OCI-LY1 (cell line): ENCODE data around the gene PARL.

ENCODE experiments used
- EZH2 ChIP-seq: fragments of 200-600 bp; sonication (generic), shearing (Covaris generic); IDR thresholded peaks from 2 replicates; pipeline ENCODE4 v1.8.0; 2017; ENCODE audit warnings: borderline replicate concordance, mixed run types, mild to moderate bottlenecking, antibody characterized with exemption, low read length, moderate library complexity, mixed read lengths
- TF ChIP-seq, protein P1 (sequence below): fragments of 200-600 bp; sonication (generic), shearing (Covaris generic); IDR thresholded peaks from 2 replicates; pipeline ENCODE4 v1.5.1; 2017; ENCODE audit warnings: mild to moderate bottlenecking, antibody characterized with exemption, low read length, moderate library complexity, mixed read lengths

- TF ChIP-seq, protein P1, sequence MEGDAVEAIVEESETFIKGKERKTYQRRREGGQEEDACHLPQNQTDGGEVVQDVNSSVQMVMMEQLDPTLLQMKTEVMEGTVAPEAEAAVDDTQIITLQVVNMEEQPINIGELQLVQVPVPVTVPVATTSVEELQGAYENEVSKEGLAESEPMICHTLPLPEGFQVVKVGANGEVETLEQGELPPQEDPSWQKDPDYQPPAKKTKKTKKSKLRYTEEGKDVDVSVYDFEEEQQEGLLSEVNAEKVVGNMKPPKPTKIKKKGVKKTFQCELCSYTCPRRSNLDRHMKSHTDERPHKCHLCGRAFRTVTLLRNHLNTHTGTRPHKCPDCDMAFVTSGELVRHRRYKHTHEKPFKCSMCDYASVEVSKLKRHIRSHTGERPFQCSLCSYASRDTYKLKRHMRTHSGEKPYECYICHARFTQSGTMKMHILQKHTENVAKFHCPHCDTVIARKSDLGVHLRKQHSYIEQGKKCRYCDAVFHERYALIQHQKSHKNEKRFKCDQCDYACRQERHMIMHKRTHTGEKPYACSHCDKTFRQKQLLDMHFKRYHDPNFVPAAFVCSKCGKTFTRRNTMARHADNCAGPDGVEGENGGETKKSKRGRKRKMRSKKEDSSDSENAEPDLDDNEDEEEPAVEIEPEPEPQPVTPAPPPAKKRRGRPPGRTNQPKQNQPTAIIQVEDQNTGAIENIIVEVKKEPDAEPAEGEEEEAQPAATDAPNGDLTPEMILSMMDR, result no peak
- no peak for TF ChIP-seq EZH2
These were observed 5.4 kb downstream of the PARL start for GRCh38 chr3:183879243-183879642.
